Panc1 (cell line): Measurements from ENCODE around the gene KCND3. TPM values are rescaled to one million over a fixed set of nuclear protein-coding genes. Genes with fewer than 3 reads are reported as not detected.

Experiments used
- ATAC-seq: fragments of 200-7000 bp; cut with Tn5 transposase; 2 replicates; pipeline ENCODE4 v1.9.1; 2020; ENCODE audit warnings: mild to moderate bottlenecking, moderate library complexity
- BruUV-seq: library from RNA; stranded (reverse); fragments of 400-500 nt; replicated peaks from 2 replicates; lab custom pipeline; 2021; lab: Mats Ljungman, UMichigan
- CTCF ChIA-PET: fragments of 300-600 bp; sonication (Branson Sonifier 250); formaldehyde crosslinking; loops from one replicate; lab custom pipeline; 2022; ENCODE audit warnings: antibody characterized with exemption; lab: Charles Lee
- POLR2A ChIA-PET: fragments of 300-600 bp; sonication (Branson Sonifier 250); formaldehyde crosslinking; loops from one replicate; lab custom pipeline; 2022; ENCODE audit warnings: antibody characterized with exemption; lab: Charles Lee
- DNase-seq: peaks from one replicate; pipeline ENCODE4 v3.0.0-alpha.2; 2010; ENCODE audit warnings: low read depth, low spot score
- H3K27ac ChIP-seq: 2 replicates; pipeline ENCODE4 v1.5.1; 2011; ENCODE audit warnings: mild to moderate bottlenecking, low read length, inconsistent platforms
- H3K27me3 ChIP-seq: fragments of 200-500 bp; sonication (Bioruptor generic); 2 replicates; pipeline ENCODE4 v1.6.0; 2014; ENCODE audit warnings: low read length, inconsistent platforms; ENCODE audit not compliant: control insufficient read depth, insufficient read depth
- H3K36me3 ChIP-seq: fragments of 200-500 bp; sonication (Bioruptor generic); 2 replicates; pipeline ENCODE4 v1.5.1; 2014; ENCODE audit warnings: inconsistent platforms, mild to moderate bottlenecking, low read length, moderate library complexity; ENCODE audit not compliant: control insufficient read depth, insufficient read depth
- H3K4me1 ChIP-seq: 2 replicates; pipeline ENCODE4 v1.5.1; 2011; ENCODE audit warnings: inconsistent platforms, mild to moderate bottlenecking, low read length, moderate library complexity; ENCODE audit not compliant: control insufficient read depth, insufficient read depth
- H3K4me3 ChIP-seq, 2 experiments: 2 replicates each; pipeline ENCODE4 v1.5.1; 2011 to 2012; ENCODE audit warnings: low read depth in 2 of 2, low read length in 2 of 2, mild to moderate bottlenecking in 2 of 2, inconsistent platforms in 1 of 2, moderate library complexity in 1 of 2
- H3K9me3 ChIP-seq: fragments of 200-500 bp; sonication (Bioruptor generic); 2 replicates; pipeline ENCODE4 v1.5.1; 2014; ENCODE audit warnings: low read depth, mild to moderate bottlenecking, inconsistent platforms, low read length, moderate library complexity; ENCODE audit not compliant: control insufficient read depth, insufficient read depth
- CTCF ChIP-seq: fragments of 450-650 bp; IDR thresholded peaks from 2 replicates; pipeline ENCODE4 v1.5.1; 2017; ENCODE audit warnings: mild to moderate bottlenecking
- POLR2AphosphoS5 ChIP-seq: IDR thresholded peaks from 2 replicates; pipeline ENCODE4 v1.6.1; 2012; ENCODE audit warnings: mild to moderate bottlenecking, low read depth, low read length, moderate library complexity
- REST ChIP-seq, 2 experiments: IDR thresholded peaks; 2 replicates each; pipeline ENCODE4 v1.6.1; 2011 to 2012; ENCODE audit warnings: low read depth in 2 of 2, control low read depth in 1 of 2, low read length in 1 of 2, mild to moderate bottlenecking in 1 of 2, moderate library complexity in 1 of 2; ENCODE audit not compliant: insufficient read depth in 1 of 2
- SIN3A ChIP-seq: IDR thresholded peaks from 2 replicates; pipeline ENCODE4 v1.6.1; 2012; ENCODE audit warnings: low read depth, mild to moderate bottlenecking, low read length, moderate library complexity, borderline replicate concordance; ENCODE audit not compliant: insufficient read depth
- TCF7L2 ChIP-seq: IDR thresholded peaks from 2 replicates; pipeline ENCODE4 v1.6.1; 2011; ENCODE audit warnings: mild to moderate bottlenecking, low read depth, low read length, inconsistent platforms
- in situ Hi-C: cut with HindIII; loops from 2 replicates; pipeline ENCODE4 v1.10.0; 2016; ENCODE audit warnings: low sequenced_read_pairs, low pct_unique_long_range_greater_than_20kb
- intact Hi-C: fragments of 100-400 bp; cut with micrococcal nuclease; formaldehyde crosslinking; loops from one replicate; pipeline ENCODE4 v1.10.0; 2022; ENCODE audit not compliant: unreplicated experiment
- total RNA-seq: library from RNA; stranded (reverse); gene quantifications from one replicate; pipeline ENCODE4 v1.2.1, GENCODE V29; 2021; ENCODE audit not compliant: unreplicated experiment

The KCND3 gene
- total RNA-seq, 1 experiment from 2014 or later = not detected

GRCh38 chr1:111812306-111812705 is 177.2 kb downstream of the KCND3 start:
- no peak for DNase-seq
- BruUV-seq = no TSS peak
- in situ Hi-C loops = no loop called here
- ATAC-seq = no peak
- H3K27ac ChIP-seq = no peak overlapping the region
- no peaks in the 10 kb centered on the region for H3K27me3 ChIP-seq
- no peak for TF ChIP-seq POLR2AphosphoS5
- no peak for TF ChIP-seq REST (IDR thresholded peaks at IDR 0.05; ENCODE audit: insufficient read depth in 1 of 2, low read depth in 2 of 2, low read length in 1 of 2)
- no peak for TF ChIP-seq CTCF
- no peak for TF ChIP-seq SIN3A
- TF ChIP-seq TCF7L2 = no peak
- POLR2A ChIA-PET = no interaction called here
- no peaks in the 10 kb centered on the region for H3K9me3 ChIP-seq
- intact Hi-C loops = no loop called here
- H3K36me3 ChIP-seq = no peaks in the 10 kb centered on the region
- CTCF ChIA-PET = no interaction called here
- no peak overlapping the region for H3K4me3 ChIP-seq
- no peaks in the 10 kb centered on the region for H3K4me1 ChIP-seq

GRCh38 chr1:111811891-111812290 is 177.6 kb downstream of the KCND3 start:
- no peaks in the 10 kb centered on the region for H3K4me1 ChIP-seq
- in situ Hi-C loops = no loop called here
- no peak for DNase-seq
- no peaks in the 10 kb centered on the region for H3K36me3 ChIP-seq
- no TSS peak for BruUV-seq
- no peak for TF ChIP-seq POLR2AphosphoS5
- no peak for TF ChIP-seq SIN3A
- TF ChIP-seq CTCF = no peak
- TF ChIP-seq TCF7L2 = no peak
- no peak for TF ChIP-seq REST (IDR thresholded peaks at IDR 0.05; ENCODE audit: insufficient read depth in 1 of 2, low read depth in 2 of 2, low read length in 1 of 2)
- H3K4me3 ChIP-seq = no peak overlapping the region
- H3K27me3 ChIP-seq = no peaks in the 10 kb centered on the region
- ChIA-PET CTCF (no interaction called here), POLR2A (no interaction called here)
- H3K27ac ChIP-seq = no peak overlapping the region
- no peak for ATAC-seq
- intact Hi-C loops = no loop called here
- no peaks in the 10 kb centered on the region for H3K9me3 ChIP-seq
